Measurements from ENCODE around the gene RTN4IP1. TPM values are rescaled to one million over a fixed set of nuclear protein-coding genes. Genes with fewer than 3 reads are reported as not detected.

RTN4IP1 gene
- total RNA-seq, 2 experiments from 2014 or later, result 8.4 to 9.6 TPM

DNA sequence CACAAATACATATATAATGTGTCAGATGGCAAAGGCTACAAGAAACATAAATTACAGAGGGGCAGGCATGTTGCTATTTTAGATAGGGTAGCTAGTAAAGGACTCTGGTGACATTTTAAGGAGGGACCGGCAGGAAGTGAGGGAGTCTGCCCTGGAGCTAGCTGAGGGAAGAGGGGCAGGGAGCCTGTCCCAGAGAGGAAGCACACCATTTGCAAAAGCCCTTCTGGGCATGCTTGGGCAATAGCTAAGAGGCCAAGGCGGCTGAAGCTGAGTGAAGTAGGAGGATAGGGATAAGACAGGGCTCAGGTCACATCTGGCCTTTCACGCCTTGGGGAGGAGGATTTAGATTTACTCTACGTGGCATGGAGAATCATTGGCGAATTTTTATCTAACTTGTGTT lies 96.2 kb downstream of the RTN4IP1 start:
- TF ChIP-seq, protein P1, sequence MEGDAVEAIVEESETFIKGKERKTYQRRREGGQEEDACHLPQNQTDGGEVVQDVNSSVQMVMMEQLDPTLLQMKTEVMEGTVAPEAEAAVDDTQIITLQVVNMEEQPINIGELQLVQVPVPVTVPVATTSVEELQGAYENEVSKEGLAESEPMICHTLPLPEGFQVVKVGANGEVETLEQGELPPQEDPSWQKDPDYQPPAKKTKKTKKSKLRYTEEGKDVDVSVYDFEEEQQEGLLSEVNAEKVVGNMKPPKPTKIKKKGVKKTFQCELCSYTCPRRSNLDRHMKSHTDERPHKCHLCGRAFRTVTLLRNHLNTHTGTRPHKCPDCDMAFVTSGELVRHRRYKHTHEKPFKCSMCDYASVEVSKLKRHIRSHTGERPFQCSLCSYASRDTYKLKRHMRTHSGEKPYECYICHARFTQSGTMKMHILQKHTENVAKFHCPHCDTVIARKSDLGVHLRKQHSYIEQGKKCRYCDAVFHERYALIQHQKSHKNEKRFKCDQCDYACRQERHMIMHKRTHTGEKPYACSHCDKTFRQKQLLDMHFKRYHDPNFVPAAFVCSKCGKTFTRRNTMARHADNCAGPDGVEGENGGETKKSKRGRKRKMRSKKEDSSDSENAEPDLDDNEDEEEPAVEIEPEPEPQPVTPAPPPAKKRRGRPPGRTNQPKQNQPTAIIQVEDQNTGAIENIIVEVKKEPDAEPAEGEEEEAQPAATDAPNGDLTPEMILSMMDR (IDR thresholded peaks at IDR 0.05), result no peak
- POLR2A ChIA-PET, result interaction anchor here (0.7 to 5.6 kb wide), 7 partner anchors 9 to 24 kb away, joined by 3 to 65 read pairs (median 8); no protein-coding TSS in a partner anchor
- intact Hi-C loops (cut with micrococcal nuclease), result no loop called here

DNA sequence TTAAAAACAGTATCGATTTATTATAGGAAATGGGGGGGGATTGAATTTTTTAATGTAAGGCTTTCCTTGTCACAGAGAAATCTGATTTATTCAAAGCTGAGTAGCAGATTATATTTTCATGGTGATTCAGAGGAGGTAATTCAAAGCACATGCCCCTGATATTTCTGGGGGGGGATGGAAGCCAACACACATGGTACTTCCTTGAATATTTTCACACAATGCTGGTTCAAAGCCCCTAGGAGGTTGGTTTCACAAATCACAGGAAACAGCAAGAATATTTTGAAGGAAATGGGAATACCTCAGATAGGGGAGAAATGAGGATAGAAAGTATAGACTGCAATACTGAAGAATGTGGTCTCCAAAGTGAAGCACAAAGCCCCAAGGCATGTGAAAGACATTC lies 98.8 kb downstream of the RTN4IP1 start:
- H3K27ac Mint-ChIP-seq, result no peak overlapping the region
- peaks cover 57% of the 10 kb centered on the region for H3K36me3 Mint-ChIP-seq (ENCODE audit: low read depth)
- POLR2A ChIA-PET, result interaction anchor here (1.4 to 2.8 kb wide), 3 partner anchors 9 to 17 kb away, joined by 3 to 15 read pairs (median 3); no protein-coding TSS in a partner anchor
- ATAC-seq, result no peak
- DNase-seq, result no peak
- TF ChIP-seq, protein P1 (IDR thresholded peaks at IDR 0.05), result no peak
- CTCF ChIA-PET, result interaction anchor here (1.3 to 1.8 kb wide), 3 partner anchors 9 to 19 kb away, joined by 3 read pairs; no protein-coding TSS in a partner anchor
- no peaks in the 10 kb centered on the region for H3K9me3 Mint-ChIP-seq
- peaks cover 78% of the 10 kb centered on the region for H3K4me1 Mint-ChIP-seq (ENCODE audit: low read depth)
- H3K27me3 Mint-ChIP-seq, result no peaks in the 10 kb centered on the region
- no peak overlapping the region for H3K4me3 Mint-ChIP-seq
- intact Hi-C loops (cut with micrococcal nuclease), result no loop called here

More for the DNA sequence above, 96.2 kb downstream of the RTN4IP1 start:
- H3K27ac Mint-ChIP-seq, result peak overlapping the region; percentile 11
- H3K4me1 Mint-ChIP-seq (ENCODE audit: low read depth), result peaks cover 80% of the 10 kb centered on the region
- ATAC-seq, result no peak
- DNase-seq, result no peak
- no peaks in the 10 kb centered on the region for H3K27me3 Mint-ChIP-seq
- no peaks in the 10 kb centered on the region for H3K9me3 Mint-ChIP-seq
- peaks cover 62% of the 10 kb centered on the region for H3K36me3 Mint-ChIP-seq (ENCODE audit: low read depth)
- CTCF ChIA-PET, result interaction anchor here (1.6 to 2.5 kb wide), 5 partner anchors 8 to 34 kb away, joined by 4 to 27 read pairs (median 5); no protein-coding TSS in a partner anchor
- H3K4me3 Mint-ChIP-seq, result no peak overlapping the region

DNA sequence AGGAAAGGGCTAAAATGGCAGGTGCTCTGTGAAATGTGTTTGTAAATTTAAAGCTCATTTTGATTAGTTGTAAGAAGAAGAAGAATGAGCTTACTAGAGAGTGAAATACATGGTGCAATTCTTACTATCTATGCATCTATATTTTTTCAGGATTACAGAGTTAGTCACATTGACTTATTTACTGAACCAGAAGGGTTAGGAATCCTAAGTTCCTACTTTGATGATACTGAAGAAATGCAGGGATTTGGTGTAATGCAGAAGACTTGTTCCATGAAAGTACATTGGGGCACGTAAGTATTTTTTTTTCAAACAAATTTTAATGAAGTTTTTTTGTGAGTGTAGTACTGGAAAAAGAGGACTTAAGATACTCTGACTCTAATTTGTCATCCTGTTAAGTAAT lies 99.3 kb downstream of the RTN4IP1 start:
- ChIA-PET CTCF (interaction anchor here (1.8 kb wide), 1 partner anchor 14 kb away, joined by 3 read pairs; no protein-coding TSS in a partner anchor), POLR2A (interaction anchor here (1.4 to 2.8 kb wide), 3 partner anchors 8 to 16 kb away, joined by 3 to 15 read pairs (median 3); no protein-coding TSS in a partner anchor)
- H3K9me3 Mint-ChIP-seq, result no peaks in the 10 kb centered on the region
- peaks cover 77% of the 10 kb centered on the region for H3K4me1 Mint-ChIP-seq (ENCODE audit: low read depth)
- TF ChIP-seq, protein P1 (IDR thresholded peaks at IDR 0.05), result no peak
- H3K27ac Mint-ChIP-seq, result peak overlapping the region; percentile 27
- intact Hi-C loops (cut with micrococcal nuclease), result no loop called here
- H3K36me3 Mint-ChIP-seq (ENCODE audit: low read depth), result peaks cover 56% of the 10 kb centered on the region
- ATAC-seq (no peak), DNase-seq (no peak)
- no peaks in the 10 kb centered on the region for H3K27me3 Mint-ChIP-seq
- no peak overlapping the region for H3K4me3 Mint-ChIP-seq

DNA sequence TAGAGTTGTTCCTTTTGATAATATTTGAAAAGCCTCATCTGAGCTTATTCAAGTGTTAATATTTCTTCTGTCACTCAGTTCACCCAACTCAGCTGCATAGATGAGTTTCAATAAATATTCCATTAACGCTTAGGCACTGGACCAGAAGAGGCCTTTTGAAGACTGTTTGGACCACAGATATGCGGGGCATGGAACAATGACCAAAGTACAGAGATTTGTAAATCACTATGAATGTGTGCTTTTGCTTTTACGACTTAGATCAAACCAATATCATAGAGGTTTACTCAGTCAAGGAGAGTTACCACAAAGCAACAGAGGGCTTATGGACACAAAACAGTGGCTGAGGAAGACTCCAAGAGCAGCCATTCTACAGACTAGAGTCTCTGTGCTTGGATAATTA lies 99.9 kb downstream of the RTN4IP1 start:
- CTCF ChIA-PET, result interaction anchor here (1.8 kb wide), 1 partner anchor 15 kb away, joined by 3 read pairs; no protein-coding TSS in a partner anchor
- H3K4me3 Mint-ChIP-seq, result no peak overlapping the region
- POLR2A ChIA-PET, result interaction anchor here (1.4 to 2.8 kb wide), 3 partner anchors 8 to 16 kb away, joined by 3 to 15 read pairs (median 3); no protein-coding TSS in a partner anchor

DNA sequence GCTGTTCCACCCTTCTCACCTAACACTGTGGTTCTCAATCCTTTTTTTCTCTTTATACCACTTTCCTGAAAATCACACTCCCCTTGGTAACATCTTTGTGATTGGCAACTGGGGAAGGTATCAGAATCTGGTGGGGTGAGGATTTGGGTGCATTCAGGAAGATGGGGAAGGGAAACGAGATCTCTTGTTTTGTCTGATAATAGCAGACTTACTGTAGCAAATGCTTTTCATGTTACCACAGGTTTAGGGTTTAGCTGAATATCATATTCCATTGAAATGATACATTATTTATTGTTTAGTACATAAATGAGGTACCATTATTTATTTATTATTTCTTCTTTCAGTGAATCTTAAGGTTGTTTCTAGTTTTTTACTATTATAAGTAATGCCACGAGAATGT lies 100.8 kb downstream of the RTN4IP1 start:
- TF ChIP-seq, protein P1 (IDR thresholded peaks at IDR 0.05), result no peak
- H3K27ac Mint-ChIP-seq, result peak overlapping the region; percentile 86
- no peaks in the 10 kb centered on the region for H3K9me3 Mint-ChIP-seq
- no peak overlapping the region for H3K4me3 Mint-ChIP-seq
- CTCF ChIA-PET, result no interaction called here
- POLR2A ChIA-PET, result no interaction called here
- H3K4me1 Mint-ChIP-seq (ENCODE audit: low read depth), result peaks cover 74% of the 10 kb centered on the region
- H3K27me3 Mint-ChIP-seq, result no peaks in the 10 kb centered on the region
- peaks cover 51% of the 10 kb centered on the region for H3K36me3 Mint-ChIP-seq (ENCODE audit: low read depth)
- DNase-seq (no peak), ATAC-seq (no peak)
- intact Hi-C loops (cut with micrococcal nuclease), result no loop called here

More for the DNA sequence above, 99.9 kb downstream of the RTN4IP1 start:
- no peak for ATAC-seq
- TF ChIP-seq, protein P1 (IDR thresholded peaks at IDR 0.05), result no peak
- H3K9me3 Mint-ChIP-seq, result no peaks in the 10 kb centered on the region
- no peak overlapping the region for H3K27ac Mint-ChIP-seq
- intact Hi-C loops (cut with micrococcal nuclease), result no loop called here
- H3K4me1 Mint-ChIP-seq (ENCODE audit: low read depth), result peaks cover 74% of the 10 kb centered on the region
- H3K27me3 Mint-ChIP-seq, result no peaks in the 10 kb centered on the region
- no peak for DNase-seq
- peaks cover 56% of the 10 kb centered on the region for H3K36me3 Mint-ChIP-seq (ENCODE audit: low read depth)
